Activated CD4-positive, alpha-beta memory T cell treated with anti-CD3 and anti-CD28 coated beads for 36 hours (primary cell): ENCODE measurements around the gene PRSS35. TPM values are rescaled to one million over a fixed set of nuclear protein-coding genes. Genes with fewer than 3 reads are reported as not detected.

Experiments used
- total RNA-seq, 2 experiments: library from RNA; stranded (reverse); gene quantifications; one replicate each; pipeline ENCODE4 v1.2.3, GENCODE V29; 2021

Gene PRSS35
- total RNA-seq, 2 experiments from 2014 or later: not detected

Other genes starting within 250 kb of the PRSS35 start
- gene ME1, start 81.5 kb upstream of the PRSS35 start, total RNA-seq: under 1 TPM; 0.24 to 0.36 TPM
- not detected for gene SNAP91, start 196.6 kb downstream of the PRSS35 start, total RNA-seq